CMK (cell line): ENCODE measurements around the gene HADHB.
A peak's percentile ranks its signal among the peaks of the same experiment; 100 is the strongest.
"Not testable (repeated sequence)": the region's sequence is repeated elsewhere in the genome, so short reads cannot be mapped to it uniquely, and the experiment has no call there.

Source experiments
- DNase-seq: peaks from one replicate; pipeline ENCODE4 v3.0.0-alpha.2; 2010; ENCODE audit warnings: low read depth

The HADHB gene

GRCh38 chr2:26298286-26298637 lies 53.5 kb downstream of the HADHB start:
- DNase-seq = no peak

- no peak for DNase-seq
These were observed 54.1 kb downstream of the HADHB start for GRCh38 chr2:26298638-26299393.

GRCh38 chr2:26299471-26300101 lies 54.8 kb downstream of the HADHB start:
- DNase-seq = no peak

- DNase-seq = no peak
These were observed 55.6 kb downstream of the HADHB start for GRCh38 chr2:26300234-26300925.

- no peak for DNase-seq
These were observed 58.1 kb downstream of the HADHB start for GRCh38 chr2:26302846-26303245.

- not testable (repeated sequence) for DNase-seq
These were observed 60.4 kb downstream of the HADHB start for GRCh38 chr2:26305094-26305493.

GRCh38 chr2:26305540-26305939 lies 60.8 kb downstream of the HADHB start:
- no peak for DNase-seq

GRCh38 chr2:26309921-26310320 lies 65.2 kb downstream of the HADHB start:
- DNase-seq = no peak

- DNase-seq = no peak
These were observed 67.7 kb downstream of the HADHB start for GRCh38 chr2:26312471-26312870.

- DNase-seq = no peak
These were observed 68.7 kb downstream of the HADHB start for GRCh38 chr2:26313446-26313845.

GRCh38 chr2:26314243-26314642 lies 69.5 kb downstream of the HADHB start:
- no peak for DNase-seq

- no peak for DNase-seq
These were observed 71.3 kb downstream of the HADHB start for GRCh38 chr2:26316041-26316440.

GRCh38 chr2:26316845-26317244 lies 72.1 kb downstream of the HADHB start:
- peak; percentile 20 for DNase-seq

- no peak for DNase-seq
These were observed 72.8 kb downstream of the HADHB start for GRCh38 chr2:26317377-26318105.

- DNase-seq = no peak
These were observed 74.2 kb downstream of the HADHB start for GRCh38 chr2:26318950-26319349.

- DNase-seq = not testable (repeated sequence)
These were observed 79.7 kb downstream of the HADHB start for GRCh38 chr2:26324479-26324878.

GRCh38 chr2:26324903-26325302 lies 80.2 kb downstream of the HADHB start:
- DNase-seq = no peak

GRCh38 chr2:26325851-26326250 lies 81.1 kb downstream of the HADHB start:
- DNase-seq = no peak

- no peak for DNase-seq
These were observed 81.8 kb downstream of the HADHB start for GRCh38 chr2:26326514-26326913.

GRCh38 chr2:26327291-26328272 lies 82.8 kb downstream of the HADHB start:
- DNase-seq = no peak

- not testable (repeated sequence) for DNase-seq
These were observed 84.3 kb downstream of the HADHB start for GRCh38 chr2:26329083-26329482.
